ENCODE measurements around the gene RUNX1. TPM values are rescaled to one million over a fixed set of nuclear protein-coding genes. Genes with fewer than 3 reads are reported as not detected.

RUNX1 gene
- total and polyA plus RNA-seq, 2 of the 13 experiments (the other 11 are each of a cell fraction or from before 2014, with no cell fraction given) = 5.4 to 6.4 TPM

DNA sequence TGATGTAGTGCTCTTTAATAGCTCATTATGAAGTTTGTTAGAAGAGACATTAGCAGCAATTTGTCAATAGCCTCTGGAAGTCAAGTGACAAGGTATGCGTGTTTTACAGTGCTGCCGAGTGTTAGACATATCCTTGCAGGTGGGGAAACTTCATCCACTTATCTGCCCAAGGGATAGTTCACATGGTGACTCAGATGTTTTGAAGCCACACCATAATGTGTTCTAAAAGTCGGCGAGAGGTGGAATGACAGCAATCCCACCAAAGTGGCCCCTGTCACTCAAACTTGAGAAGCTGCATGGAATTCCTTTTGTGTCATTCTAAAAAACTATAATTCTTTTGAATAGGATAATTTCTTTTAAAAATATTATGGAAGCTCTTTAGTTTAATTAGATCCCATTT lies 98.1 kb downstream of the RUNX1 start:
- CTCF ChIA-PET (ENCODE audit: low intra/inter-chr PET ratio, low total read pairs) = no interaction called here
- Histone ChIP-seq H3K4me2 (ENCODE audit: low read depth, low read length) (no peak overlapping the region), H3K9me3 (ENCODE audit: low read length) (no peaks in the 10 kb centered on the region), H3K4me3 (replicated peaks in 1 of 3; ENCODE audit: insufficient read depth in 1 of 3, low read depth in 2 of 3, low read length in 3 of 3) (no peak overlapping the region), H4K20me1 (ENCODE audit: insufficient read depth, low read length) (no peaks in the 10 kb centered on the region), H2AFZ (ENCODE audit: low read length) (no peak overlapping the region), H3K27ac (ENCODE audit: extremely low read length, insufficient read depth, low read length) (no peak overlapping the region), H3K79me2 (ENCODE audit: insufficient read depth, low read length) (no peaks in the 10 kb centered on the region), H3K36me3 (replicated peaks in 1 of 2; ENCODE audit: control insufficient read depth in 1 of 2, insufficient read depth in 2 of 2, low read length in 2 of 2) (no peaks in the 10 kb centered on the region), H3K27me3 (ENCODE audit: control insufficient read depth in 1 of 2, insufficient read depth in 2 of 2, low read length in 2 of 2) (no peaks in the 10 kb centered on the region), H3K4me1 (ENCODE audit: insufficient read depth, low read length) (peaks cover 11% of the 10 kb centered on the region; the same call in 1 of the 2 replicates), H3K9ac (ENCODE audit: insufficient read depth, low read depth, low read length) (no peak overlapping the region)
- no TSS peak for BruUV-seq (replicated peaks)
- 52% methylated on average over 4 of the region's 4 CpGs for WGBS (ENCODE audit: low lambda C conversion rate)
- intact Hi-C loops (cut with micrococcal nuclease; ENCODE audit: unreplicated experiment) (no loop called here), in situ Hi-C loops (cut with HindIII; ENCODE audit: extremely low pct_ligation_motif_present, low pct_unique_long_range_greater_than_20kb) (no loop called here)
- DNase-seq (ENCODE audit: low spot score) (no peak), FAIRE-seq (no peak), ATAC-seq (no peak)
- POLR2A ChIA-PET = no interaction called here
- TF ChIP-seq, protein P1, sequence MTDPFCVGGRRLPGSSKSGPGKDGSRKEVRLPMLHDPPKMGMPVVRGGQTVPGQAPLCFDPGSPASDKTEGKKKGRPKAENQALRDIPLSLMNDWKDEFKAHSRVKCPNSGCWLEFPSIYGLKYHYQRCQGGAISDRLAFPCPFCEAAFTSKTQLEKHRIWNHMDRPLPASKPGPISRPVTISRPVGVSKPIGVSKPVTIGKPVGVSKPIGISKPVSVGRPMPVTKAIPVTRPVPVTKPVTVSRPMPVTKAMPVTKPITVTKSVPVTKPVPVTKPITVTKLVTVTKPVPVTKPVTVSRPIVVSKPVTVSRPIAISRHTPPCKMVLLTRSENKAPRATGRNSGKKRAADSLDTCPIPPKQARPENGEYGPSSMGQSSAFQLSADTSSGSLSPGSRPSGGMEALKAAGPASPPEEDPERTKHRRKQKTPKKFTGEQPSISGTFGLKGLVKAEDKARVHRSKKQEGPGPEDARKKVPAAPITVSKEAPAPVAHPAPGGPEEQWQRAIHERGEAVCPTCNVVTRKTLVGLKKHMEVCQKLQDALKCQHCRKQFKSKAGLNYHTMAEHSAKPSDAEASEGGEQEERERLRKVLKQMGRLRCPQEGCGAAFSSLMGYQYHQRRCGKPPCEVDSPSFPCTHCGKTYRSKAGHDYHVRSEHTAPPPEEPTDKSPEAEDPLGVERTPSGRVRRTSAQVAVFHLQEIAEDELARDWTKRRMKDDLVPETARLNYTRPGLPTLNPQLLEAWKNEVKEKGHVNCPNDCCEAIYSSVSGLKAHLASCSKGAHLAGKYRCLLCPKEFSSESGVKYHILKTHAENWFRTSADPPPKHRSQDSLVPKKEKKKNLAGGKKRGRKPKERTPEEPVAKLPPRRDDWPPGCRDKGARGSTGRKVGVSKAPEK (CRISPR knock-in tag; IDR thresholded peaks at IDR 0.05; ENCODE audit: borderline replicate concordance) = no peak
- TF ChIP-seq ELF1 (CRISPR knock-in tag; IDR thresholded peaks at IDR 0.05) = no peak
- TF ChIP-seq ZNF33A (CRISPR knock-in tag; IDR thresholded peaks at IDR 0.05; ENCODE audit: borderline replicate concordance) = no peak
- TF ChIP-seq ZNF382 (CRISPR knock-in tag; IDR thresholded peaks at IDR 0.05; ENCODE audit: borderline replicate concordance) = no peak
- no peak for TF ChIP-seq ZNF766 (CRISPR knock-in tag; IDR thresholded peaks at IDR 0.05; ENCODE audit: borderline replicate concordance)
- no peak for TF ChIP-seq EED (CRISPR knock-in tag; IDR thresholded peaks at IDR 0.05)
- TF ChIP-seq ATRX (CRISPR knock-in tag; IDR thresholded peaks at IDR 0.05; ENCODE audit: borderline replicate concordance) = no peak
- no peak for TF ChIP-seq CBX1 (IDR thresholded peaks at IDR 0.05; ENCODE audit: low read depth)
- TF ChIP-seq ZNF317 (CRISPR knock-in tag; IDR thresholded peaks at IDR 0.05) = no peak
- TF ChIP-seq ZBTB42 (CRISPR knock-in tag; IDR thresholded peaks at IDR 0.05) = no peak
- TF ChIP-seq CAMTA2 (CRISPR knock-in tag; IDR thresholded peaks at IDR 0.05; ENCODE audit: borderline replicate concordance) = no peak
- TF ChIP-seq NFE2 (CRISPR knock-in tag; IDR thresholded peaks at IDR 0.05) = no peak
- TF ChIP-seq, protein P2, sequence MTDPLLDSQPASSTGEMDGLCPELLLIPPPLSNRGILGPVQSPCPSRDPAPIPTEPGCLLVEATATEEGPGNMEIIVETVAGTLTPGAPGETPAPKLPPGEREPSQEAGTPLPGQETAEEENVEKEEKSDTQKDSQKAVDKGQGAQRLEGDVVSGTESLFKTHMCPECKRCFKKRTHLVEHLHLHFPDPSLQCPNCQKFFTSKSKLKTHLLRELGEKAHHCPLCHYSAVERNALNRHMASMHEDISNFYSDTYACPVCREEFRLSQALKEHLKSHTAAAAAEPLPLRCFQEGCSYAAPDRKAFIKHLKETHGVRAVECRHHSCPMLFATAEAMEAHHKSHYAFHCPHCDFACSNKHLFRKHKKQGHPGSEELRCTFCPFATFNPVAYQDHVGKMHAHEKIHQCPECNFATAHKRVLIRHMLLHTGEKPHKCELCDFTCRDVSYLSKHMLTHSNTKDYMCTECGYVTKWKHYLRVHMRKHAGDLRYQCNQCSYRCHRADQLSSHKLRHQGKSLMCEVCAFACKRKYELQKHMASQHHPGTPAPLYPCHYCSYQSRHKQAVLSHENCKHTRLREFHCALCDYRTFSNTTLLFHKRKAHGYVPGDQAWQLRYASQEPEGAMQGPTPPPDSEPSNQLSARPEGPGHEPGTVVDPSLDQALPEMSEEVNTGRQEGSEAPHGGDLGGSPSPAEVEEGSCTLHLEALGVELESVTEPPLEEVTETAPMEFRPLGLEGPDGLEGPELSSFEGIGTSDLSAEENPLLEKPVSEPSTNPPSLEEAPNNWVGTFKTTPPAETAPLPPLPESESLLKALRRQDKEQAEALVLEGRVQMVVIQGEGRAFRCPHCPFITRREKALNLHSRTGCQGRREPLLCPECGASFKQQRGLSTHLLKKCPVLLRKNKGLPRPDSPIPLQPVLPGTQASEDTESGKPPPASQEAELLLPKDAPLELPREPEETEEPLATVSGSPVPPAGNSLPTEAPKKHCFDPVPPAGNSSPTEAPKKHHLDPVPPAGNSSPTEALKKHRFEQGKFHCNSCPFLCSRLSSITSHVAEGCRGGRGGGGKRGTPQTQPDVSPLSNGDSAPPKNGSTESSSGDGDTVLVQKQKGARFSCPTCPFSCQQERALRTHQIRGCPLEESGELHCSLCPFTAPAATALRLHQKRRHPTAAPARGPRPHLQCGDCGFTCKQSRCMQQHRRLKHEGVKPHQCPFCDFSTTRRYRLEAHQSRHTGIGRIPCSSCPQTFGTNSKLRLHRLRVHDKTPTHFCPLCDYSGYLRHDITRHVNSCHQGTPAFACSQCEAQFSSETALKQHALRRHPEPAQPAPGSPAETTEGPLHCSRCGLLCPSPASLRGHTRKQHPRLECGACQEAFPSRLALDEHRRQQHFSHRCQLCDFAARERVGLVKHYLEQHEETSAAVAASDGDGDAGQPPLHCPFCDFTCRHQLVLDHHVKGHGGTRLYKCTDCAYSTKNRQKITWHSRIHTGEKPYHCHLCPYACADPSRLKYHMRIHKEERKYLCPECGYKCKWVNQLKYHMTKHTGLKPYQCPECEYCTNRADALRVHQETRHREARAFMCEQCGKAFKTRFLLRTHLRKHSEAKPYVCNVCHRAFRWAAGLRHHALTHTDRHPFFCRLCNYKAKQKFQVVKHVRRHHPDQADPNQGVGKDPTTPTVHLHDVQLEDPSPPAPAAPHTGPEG (CRISPR knock-in tag; IDR thresholded peaks at IDR 0.05) = no peak
- TF ChIP-seq ZNF747 (CRISPR knock-in tag; IDR thresholded peaks at IDR 0.05; ENCODE audit: borderline replicate concordance) = no peak
- no peak for TF ChIP-seq HNRNPLL (IDR thresholded peaks at IDR 0.05; ENCODE audit: low read depth, low read length, poor library complexity, severe bottlenecking)
- no peak for TF ChIP-seq SMC3 (IDR thresholded peaks at IDR 0.05; ENCODE audit: low read length)
- no peak for TF ChIP-seq RFXANK (CRISPR knock-in tag; IDR thresholded peaks at IDR 0.05)
- TF ChIP-seq PHF20 (CRISPR knock-in tag; IDR thresholded peaks at IDR 0.05) = no peak
- TF ChIP-seq ZNF549 (CRISPR knock-in tag; IDR thresholded peaks at IDR 0.05) = no peak
- no peak for TF ChIP-seq ZNF737 (CRISPR knock-in tag; IDR thresholded peaks at IDR 0.05; ENCODE audit: borderline replicate concordance)

All from HepG2 (cell line).